OCI-M2 (cell line): Measurements from ENCODE around the gene GAS2.
"Not testable (repeated sequence)": the region's sequence is repeated elsewhere in the genome, so short reads cannot be mapped to it uniquely, and the experiment has no call there.

Experiments used
- DNase-seq: peaks from one replicate; lab custom pipeline; 2025; ENCODE audit not compliant: unreplicated experiment; lab: John Stamatoyannopoulos, UW

Gene GAS2

DNA sequence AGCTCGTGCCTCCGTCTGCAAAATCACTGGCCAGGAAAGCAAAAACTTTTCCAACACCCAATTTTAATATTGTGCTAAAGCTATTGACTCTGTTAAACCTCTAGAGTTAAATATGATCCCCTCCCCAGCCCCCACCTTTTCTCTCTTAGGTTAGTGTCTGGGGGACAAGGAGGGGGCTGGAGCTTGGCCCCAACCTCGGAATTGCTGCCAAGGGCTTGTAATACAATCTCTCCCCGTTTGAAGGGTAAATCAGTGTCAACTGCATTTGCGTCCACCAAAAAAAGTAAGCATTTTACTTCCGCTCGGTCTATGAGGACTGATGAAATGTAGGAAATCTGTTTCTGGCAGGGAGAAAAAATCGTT, at the start of gene GAS2:
Gene GAS2 (plus strand): TSS at position 287 of the 363 bp plus-strand sequence. CDS start 8,259 bp downstream, outside the sequence.
- no peak for DNase-seq

DNA sequence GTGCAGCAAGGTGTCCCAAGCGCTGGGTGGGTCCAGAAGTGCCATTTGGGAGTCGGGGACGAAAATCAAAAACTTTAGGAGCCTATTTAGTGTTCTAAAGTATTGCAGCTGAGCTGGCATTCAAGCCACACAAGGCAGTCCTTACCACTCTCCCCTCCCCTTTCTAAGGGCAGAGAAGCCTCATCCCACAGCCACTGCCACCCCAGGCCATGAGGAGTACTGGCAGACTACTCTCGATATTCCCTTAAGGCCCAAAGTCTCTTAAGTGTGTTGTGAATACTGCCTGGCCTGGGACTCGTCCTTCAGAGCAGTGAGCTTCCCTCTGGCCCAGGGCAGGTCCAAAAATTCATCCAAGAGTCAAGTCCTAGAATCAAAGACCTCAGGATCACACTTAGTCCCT, 48.5 kb upstream of the GAS2 start:
- DNase-seq, result no peak

DNA sequence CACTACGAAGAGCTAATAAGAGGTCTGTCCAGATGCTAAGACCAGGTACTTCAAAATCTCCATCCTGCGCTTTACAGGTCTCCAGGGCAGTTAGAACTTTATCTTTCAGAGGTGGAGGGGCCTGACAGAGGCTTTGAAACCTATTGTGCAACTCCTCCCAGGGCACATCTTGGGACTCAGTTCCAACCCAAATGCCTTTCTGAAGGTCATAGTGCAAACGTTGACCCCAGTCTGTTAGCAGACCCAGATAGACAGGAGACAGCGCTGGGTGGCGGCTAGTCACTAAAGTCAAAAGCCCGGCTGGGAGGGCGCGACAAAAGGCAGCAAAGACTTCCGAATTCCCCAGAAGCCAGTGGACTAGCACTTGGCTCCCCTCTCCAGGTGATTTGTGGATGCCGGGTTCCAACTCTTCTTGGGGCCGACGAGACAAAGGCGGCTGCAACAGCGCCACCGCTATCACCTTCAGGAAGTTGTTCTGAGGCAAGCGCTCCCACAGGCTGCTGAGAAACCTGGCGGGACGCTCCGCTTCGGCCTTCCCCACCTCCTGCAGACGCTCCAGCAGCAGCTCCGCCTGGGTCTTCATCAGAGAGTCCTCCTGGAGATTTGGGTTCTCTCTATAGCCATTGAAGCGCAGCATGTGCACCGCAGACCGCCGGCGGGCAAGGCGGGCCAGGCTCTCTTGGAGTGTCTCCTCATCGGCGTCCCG, 41.5 kb upstream of the GAS2 start:
- no peak for DNase-seq

DNA sequence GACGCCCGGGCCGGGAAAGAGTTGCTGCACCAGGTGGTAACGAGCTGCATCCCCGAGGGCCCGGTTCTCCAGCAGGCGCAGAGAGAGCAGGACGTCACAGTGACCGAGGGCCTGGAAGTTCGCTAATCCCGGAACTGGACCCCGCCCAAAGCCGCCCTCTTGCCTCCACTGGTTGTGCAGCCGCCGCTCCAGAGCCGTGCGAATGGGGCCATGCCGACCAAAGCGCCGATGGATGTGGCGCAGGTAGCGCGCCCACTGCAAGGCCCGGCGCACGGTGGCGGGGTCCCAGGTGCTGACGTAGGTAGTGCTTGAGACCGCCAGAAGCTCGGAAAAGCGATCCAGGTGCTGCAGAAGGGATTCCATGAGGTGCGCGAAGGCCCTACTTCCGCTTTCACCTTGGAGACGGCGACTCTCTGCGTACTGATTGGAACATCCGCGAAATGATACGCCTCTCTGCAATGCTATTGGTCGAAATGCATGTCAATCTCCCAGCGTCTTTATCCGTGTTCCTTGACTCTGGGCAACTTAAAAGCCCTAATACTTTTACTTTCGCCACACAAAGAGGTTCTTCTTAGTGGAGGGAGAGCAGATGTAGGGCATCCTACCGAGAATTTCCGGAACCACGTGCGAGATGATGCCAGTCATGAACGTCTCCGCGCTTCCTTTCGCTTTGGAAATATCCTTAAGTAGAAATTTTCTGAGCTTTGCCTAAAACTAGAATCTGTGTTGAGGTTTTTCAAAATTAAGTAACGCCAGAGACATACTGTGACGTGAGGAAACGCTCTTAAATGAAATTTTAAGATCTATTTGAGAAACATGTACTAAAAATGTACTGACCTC, 40.7 kb upstream of the GAS2 start, which contains the start of gene FANCF:
Gene FANCF (minus strand): TSS at position 376 of the 840 bp plus-strand sequence. CDS start 13 bp downstream, at position 363.
- peak; percentile 87 for DNase-seq

DNA sequence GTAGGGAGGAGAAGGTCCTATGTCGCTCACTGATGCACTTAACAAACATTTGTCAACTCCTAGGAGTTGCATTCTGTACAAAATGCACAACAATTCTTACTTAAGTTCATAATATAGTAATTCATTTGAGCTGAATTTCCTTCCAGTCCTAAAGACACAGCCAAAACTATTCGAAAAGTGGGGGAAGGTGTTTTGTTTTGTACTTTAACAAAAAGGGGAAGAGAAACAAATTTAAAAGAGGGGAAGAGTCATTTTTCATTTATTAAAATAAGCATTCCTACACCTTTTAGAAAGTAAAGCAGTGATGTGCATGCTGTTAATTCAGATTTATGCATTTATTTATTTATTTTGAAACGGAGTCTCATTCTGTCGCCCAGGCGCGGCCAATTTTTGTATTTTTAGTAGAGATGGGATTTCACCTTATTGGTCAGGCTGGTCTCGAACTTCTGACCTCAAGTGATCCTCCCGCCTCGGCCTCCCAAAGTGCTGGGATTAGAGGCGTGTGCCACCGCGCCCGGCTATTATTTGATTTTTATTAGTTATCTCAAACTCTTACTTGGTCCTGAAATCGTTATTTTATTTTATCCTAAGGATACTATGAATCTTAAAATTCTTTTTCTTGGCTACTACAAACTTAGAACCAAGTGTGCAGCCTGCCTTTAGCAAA, 39.7 kb upstream of the GAS2 start:
- DNase-seq, result no peak

DNA sequence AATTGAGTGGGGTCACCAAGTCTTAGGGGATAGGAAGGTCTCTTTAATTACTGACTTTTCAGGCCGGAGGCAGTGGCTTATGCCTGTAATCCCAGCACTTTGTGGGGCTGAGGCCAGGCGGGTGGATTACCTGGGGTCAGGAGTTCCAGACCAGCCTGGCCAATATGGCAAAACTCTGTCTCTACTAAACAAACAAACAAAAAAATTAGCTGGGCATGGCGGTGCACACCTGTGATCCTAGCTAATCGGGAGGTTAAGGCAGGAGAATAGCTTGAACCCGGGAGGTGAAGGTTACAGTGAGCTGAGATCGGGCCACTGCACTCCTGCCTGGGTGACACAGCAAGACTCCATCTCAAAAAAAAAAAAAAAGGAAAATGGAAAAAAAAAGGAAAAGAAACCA, 39.0 kb upstream of the GAS2 start:
- no peak for DNase-seq

DNA sequence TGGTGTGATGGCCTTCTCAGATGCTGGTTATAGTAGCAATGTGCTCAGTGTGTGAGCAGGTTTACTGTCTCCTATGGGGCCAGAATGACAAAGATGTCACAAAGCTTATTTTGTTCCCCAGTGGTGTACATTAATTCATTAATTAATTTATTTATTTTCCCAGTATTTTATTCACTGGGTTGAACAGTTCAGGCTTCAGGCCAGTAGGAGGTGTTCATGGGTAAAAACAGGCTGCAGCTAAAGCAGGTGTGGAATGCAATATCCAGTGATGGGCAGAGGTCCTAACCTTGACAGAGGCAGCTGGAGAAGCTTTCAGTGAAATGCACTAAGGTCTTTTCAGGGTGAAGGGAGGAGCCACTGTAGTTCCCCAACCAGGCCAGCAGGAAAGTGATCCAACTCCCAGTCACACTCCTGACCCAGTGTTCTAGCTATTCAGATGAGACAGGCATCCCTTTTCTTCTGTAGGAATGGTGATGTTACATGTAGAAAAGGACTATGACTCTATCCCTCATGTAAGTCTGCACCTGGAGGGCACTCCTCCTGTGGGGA, 33.0 kb upstream of the GAS2 start:
- no peak for DNase-seq

DNA sequence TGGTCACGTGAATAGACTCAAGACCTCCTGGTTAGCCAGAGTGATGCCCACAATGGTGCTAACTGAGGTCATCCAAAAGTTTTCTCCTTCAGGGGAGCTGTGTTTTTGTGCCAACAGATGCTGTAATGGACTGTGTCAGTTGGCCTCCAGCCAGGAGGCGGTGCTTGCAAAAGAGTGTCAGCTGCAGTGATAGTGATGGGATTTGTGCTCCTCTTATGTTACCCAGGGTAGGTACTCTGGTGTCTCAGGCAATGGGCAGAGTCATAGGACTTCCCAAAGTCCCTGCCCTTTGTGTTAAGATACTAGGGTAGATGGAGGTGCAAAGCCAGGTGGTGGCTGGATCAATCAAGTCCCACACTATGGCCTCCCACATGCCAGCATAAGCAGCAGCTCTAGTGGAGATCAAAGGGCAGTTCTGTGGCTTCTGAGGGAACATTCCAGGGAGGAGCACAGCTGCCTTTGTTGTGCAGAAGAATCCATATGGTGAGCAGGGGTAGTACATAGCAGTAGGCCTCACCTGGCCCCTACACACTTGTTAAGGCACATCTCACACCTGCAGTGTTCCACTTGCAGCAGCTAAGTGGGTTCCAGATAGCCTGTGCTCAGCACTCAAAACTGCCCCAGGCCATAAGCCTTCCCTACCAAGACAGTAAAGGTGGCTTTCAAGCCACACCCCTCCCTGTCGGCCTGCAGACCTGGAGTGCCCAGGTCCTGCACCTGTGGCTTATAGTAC, 31.3 kb upstream of the GAS2 start:
- no peak for DNase-seq

DNA sequence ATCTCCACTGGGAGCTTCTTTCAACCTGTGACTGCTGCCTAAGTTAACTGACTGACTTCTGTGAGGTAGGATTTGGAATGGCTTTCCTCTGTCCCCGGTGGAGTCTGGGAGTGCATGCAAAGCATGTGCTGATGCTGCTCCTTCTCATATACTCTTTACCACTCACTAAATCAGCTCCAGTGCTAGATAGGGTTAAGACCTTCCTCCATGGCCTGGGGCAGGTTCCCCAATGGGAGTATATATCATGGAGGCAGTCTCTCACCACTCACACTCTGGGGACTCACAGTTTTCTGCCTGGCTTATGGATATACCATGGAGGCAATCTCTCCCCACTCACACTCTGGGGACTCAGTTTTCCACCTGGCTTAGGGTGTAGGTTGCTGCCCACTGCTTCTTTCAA, 30.7 kb upstream of the GAS2 start:
- no peak for DNase-seq

DNA sequence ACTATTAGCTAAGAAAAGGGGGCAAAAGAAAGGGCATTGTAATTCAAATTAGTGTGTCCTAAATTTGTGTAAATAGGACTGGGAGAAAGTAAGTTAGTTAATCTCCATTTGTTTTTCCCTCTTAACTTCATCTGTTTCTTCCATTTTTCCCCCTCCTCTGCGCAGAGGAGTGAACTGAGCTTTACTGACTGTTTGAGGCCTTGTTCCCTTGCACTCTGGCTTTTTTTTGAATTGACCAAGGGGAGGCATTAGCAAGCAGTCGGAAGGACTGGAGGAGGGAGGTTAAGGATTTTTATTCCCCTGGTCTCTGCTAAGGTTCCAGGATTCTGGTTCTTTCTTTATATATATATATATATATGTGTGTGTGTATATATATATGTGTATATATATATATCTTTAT, 25.5 kb upstream of the GAS2 start:
- DNase-seq, result no peak

DNA sequence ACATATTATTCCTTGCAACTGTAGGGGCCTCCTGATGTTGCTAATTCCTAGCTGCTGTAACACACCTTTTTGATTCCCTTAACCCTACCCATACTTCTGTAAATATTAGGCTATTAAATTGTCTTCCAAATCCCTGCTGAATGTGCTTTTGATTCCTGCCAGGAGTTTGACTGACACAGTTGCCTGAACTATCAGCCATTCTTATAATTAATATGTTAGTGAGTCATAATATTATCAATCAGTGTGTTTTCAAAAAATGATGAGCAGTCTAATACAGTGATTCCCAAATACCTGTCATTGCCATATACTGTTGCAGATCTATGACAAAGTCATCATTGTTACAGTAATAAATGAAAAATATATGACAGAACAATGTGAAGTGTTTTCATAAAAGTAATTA, 24.9 kb upstream of the GAS2 start:
- no peak for DNase-seq

DNA sequence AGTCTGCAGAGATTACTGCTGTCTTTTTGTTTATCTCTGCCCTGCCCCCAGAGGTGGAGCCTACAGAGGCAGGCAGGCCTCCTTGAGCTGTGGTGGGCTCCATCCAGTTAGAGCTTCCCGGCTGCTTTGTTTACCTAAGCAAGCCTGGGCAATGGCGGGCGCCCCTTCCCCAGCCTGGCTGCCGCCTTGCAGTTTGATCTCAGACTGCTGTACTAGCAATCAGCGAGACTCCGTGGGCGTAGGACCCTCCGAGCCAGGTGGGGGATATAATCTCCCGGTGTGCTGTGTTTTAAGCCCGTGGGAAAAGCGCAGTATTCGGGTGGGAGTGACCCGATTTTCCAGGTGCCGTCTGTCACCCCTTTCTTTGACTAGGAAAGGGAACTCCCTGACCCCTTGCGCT, 14.1 kb upstream of the GAS2 start:
- not testable (repeated sequence) for DNase-seq

DNA sequence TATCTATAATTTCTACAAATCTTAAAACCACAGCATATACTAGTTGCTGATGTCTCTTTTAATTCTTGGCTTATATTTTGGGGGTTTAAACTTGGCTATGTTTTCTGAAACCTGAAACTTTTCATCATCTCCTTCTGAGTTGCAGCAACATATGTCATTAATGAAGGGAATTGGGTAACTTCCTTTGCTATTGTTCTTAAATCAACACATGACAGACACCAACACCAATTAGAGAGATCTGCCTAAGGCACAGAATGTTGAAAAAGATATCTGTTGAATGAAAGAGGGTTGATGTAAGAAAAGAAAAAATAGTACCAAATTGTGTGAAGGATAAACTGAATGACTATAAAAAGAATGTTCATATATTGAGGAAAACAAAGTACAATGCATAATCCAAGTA, 10.3 kb upstream of the GAS2 start:
- no peak for DNase-seq

DNA sequence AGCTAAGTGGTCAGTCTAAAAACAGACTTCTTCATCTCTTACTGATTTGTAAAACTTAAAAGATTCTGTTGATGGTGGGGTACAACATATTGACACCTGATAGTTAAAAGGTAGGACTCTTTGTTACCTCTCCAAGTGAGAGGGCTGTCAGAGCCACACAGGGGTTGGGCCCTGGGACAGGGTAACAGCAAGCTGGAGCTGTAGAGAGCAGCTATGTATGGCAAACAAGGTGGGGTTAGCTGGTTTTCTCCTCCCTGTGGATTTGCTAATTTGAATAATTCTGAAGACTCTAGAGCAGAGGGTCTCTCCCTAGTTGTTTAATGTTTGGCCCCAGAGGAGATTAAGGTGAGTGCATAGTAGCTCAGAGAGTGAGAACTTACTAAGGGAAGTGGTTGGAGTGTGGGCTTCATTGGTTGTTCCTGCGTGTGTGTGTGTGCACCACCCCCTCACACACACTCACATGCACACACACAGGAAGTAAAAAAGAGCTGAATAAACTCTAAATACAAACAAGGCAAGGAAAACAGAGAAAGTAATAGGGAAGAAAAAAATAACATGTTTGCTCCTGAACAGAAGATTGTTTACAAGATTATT, 9.2 kb upstream of the GAS2 start:
- DNase-seq, result no peak

DNA sequence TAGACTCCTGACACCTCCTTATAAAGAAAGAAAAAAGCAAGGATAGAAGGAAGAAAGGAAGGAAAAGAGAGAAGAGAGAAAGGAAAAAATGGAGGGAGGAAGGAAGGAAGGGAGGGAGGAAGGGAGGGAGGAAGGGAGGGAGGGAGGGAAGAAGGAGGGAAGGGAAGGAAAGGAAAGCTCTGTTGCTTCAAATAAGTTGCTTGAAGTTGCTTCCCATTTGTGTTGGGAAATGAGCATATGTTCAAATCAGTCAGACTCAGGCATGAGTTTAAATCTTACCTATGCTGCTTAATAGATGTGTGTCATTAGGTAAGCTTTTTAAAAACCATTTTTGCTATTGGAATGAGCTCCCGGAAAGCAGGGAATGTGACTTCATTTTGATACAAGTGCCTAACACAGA, 6.6 kb upstream of the GAS2 start:
- no peak for DNase-seq

DNA sequence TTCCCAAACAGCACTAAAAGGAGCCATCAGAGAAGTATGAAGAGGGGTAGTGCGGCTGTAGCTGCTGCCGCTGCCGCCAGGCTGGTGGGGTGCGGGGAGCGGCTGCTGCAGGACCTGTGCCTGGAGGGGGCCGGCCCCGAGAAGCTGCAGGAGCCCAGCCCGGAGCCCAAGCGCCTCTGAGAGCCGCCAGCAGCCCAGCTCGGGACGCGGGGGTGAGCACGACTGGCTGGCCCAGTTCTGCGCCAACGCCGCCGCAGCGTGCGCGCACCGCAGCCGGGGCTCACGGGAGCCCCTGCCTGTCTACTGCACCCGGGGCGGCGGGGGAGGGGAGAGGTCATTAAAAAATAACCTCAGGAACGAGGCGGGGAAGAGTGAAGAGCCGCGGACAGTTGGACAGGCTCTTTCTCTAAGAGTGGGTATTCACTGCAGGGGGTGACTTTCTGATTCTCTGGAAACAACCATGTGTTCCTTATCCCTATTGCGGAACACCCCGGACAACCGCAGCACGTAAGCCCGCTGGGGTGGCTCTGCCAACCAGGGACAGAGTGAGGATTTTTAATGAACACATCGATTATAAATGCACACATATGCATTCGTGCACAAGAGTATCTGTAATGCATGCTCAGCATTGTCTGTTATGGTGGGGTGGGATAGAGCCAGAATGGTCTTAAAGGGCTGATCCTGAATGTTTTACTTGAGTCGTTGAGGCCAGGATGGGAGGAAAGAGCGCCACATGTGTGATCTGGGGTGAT, 453 bp downstream of the GAS2 start:
- DNase-seq, result no peak

DNA sequence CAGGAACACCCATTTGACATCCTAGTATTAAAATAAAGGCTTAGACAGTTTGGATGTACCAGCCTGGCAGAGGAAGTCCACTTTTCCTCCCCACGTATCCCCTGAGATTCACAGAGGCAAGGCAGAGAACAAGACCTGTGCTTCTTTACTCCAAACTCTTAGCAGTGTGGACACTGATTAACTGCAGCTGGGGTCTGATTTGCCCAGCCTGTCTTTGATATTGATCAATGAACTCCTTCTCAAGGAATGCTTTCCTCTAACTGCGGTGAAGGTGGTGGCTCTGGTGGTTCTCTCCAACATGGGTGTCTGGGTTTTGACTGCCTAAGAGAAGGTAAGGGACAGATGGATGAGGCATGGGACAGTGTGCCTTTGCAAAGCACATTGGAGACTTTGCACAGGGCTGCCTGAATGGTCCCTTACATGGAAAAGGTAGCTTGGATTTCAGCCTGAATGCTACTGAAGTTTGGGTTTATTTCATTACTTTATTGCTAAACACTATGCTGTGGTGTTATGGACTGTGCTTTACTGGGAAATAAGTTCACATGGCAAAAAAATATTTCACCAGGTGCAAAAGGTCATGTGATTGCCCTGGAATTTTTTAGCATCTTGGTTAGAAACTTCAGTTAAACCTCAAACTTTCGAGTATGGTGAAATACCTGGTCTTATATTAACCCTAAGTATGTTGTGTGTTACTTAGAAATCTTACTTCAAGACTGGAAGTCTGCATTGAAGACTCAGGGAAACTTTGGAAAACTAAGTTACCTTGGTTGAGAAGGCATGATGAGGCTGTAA, 1.8 kb downstream of the GAS2 start:
- DNase-seq, result no peak

DNA sequence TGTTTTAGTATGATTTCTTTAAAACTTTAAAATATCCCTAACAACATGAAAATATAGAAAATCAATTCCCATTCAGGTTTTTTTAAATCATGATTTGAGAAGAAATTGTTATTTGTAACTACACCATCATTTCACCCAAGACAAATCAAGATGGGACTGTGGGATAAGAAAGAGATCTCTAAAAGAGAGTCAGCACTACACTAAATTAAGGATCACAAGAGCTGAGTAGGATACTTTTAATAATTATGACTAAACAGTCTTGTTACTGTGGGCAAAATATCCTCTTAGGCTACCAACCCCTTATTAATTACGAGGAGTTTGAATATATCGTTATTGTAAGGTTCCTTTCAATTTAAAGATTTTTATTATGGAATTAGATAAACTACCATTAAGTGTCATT, 3.0 kb downstream of the GAS2 start:
- no peak for DNase-seq

DNA sequence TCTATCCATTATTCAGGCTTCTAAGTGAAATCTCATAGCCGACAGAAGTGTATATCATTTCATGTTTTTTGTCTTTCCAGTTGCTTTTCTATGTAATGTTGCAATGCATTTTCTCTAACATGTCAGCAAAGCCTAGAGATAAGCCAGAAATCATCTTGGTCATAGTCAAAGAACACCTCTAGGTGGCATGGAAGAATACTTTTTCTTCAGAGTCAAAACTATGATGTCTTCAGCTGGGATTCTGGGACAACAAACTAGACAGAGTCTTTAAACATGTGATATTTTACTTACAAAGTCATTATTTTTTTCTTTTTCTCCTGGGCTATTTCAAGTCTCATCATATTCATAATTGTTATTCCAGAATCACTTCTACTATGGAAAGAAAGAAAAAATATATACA, 4.4 kb downstream of the GAS2 start:
- no peak for DNase-seq
